HG03095 (cell line): ENCODE measurements around the gene SHLD3.
"Not testable (repeated sequence)": the region's sequence is repeated elsewhere in the genome, so short reads cannot be mapped to it uniquely, and the experiment has no call there.

ENCODE experiments used
- ATAC-seq: cut with Tn5 transposase; IDR thresholded peaks from one replicate; pipeline ENCODE4 v1.9.1; 2021; ENCODE audit warnings: moderate library complexity; ENCODE audit not compliant: unreplicated experiment

Gene SHLD3

GRCh38 chr5:65676056-65676455 lies 51.2 kb downstream of the SHLD3 start:
- ATAC-seq, result not testable (repeated sequence)
